DND-41 (cell line): ENCODE data around the gene GP1BA.

Source experiments
- CTCF ChIP-seq: IDR thresholded peaks from 2 replicates; pipeline ENCODE4 v1.5.1; 2012; ENCODE audit warnings: borderline replicate concordance, low read length, moderate library complexity, mild to moderate bottlenecking; ENCODE audit not compliant: poor library complexity, severe bottlenecking; ENCODE audit errors: extremely low read depth
- EZH2 ChIP-seq: IDR thresholded peaks from 3 replicates; pipeline ENCODE4 v1.6.1; 2012; ENCODE audit warnings: borderline replicate concordance, low read depth, mild to moderate bottlenecking, moderate library complexity, low read length, inconsistent platforms; ENCODE audit not compliant: severe bottlenecking

GRCh38 chr17:4948931-4949320 lies 16.8 kb downstream of the GP1BA start:
- TF ChIP-seq CTCF = no peak
- no peak for TF ChIP-seq EZH2
